Liver (tissue), 9 donors: ENCODE data around the gene C19orf67. TPM values are rescaled to one million over a fixed set of nuclear protein-coding genes. Genes with fewer than 3 reads are reported as not detected.
A peak's percentile ranks its signal among the peaks of the same experiment; 100 is the strongest.

Experiments
- DNase-seq: peaks from one replicate; pipeline ENCODE4 v3.0.0-alpha.2; 2017; ENCODE audit warnings: low spot score
- H3K27ac ChIP-seq, 2 donors: one replicate each; pipeline ENCODE4 v1.7.0; 2013; ENCODE audit warnings: inconsistent platforms in 2 of 2, low read length in 2 of 2, control low read depth in 1 of 2, low read depth in 1 of 2, mild to moderate bottlenecking in 1 of 2
- H3K27me3 ChIP-seq, 4 donors: one replicate each; pipeline versions ENCODE4 v1.6.1 to v1.7.0; 2013; ENCODE audit warnings: low read length in 3 of 4, inconsistent platforms in 1 of 4, mild to moderate bottlenecking in 1 of 4, moderate library complexity in 1 of 4; ENCODE audit not compliant: control insufficient read depth in 4 of 4, insufficient read depth in 4 of 4
- H3K36me3 ChIP-seq, 4 donors: one replicate each; pipeline versions ENCODE4 v1.6.1 to v1.7.0; 2013; ENCODE audit warnings: low read length in 3 of 4, mild to moderate bottlenecking in 3 of 4, low read depth in 1 of 4, moderate library complexity in 1 of 4; ENCODE audit not compliant: control insufficient read depth in 4 of 4, insufficient read depth in 3 of 4
- H3K4me1 ChIP-seq, 4 donors: one replicate each; pipeline versions ENCODE4 v1.6.1 to v1.7.0; 2013; ENCODE audit warnings: low read length in 3 of 4, mild to moderate bottlenecking in 3 of 4, moderate library complexity in 1 of 4; ENCODE audit not compliant: control insufficient read depth in 4 of 4, insufficient read depth in 4 of 4
- H3K4me3 ChIP-seq, 3 donors: one replicate each; pipeline versions ENCODE4 v1.6.1 to v1.7.0; 2013; ENCODE audit warnings: low read length in 3 of 3, control low read depth in 1 of 3, low read depth in 1 of 3, mild to moderate bottlenecking in 1 of 3
- H3K9ac ChIP-seq, 2 donors: one replicate each; pipeline ENCODE4 v1.7.0; 2013; ENCODE audit warnings: low read length in 2 of 2, mild to moderate bottlenecking in 2 of 2, moderate library complexity in 2 of 2, control low read depth in 1 of 2, low read depth in 1 of 2
- H3K9me3 ChIP-seq, 4 donors: one replicate each; pipeline versions ENCODE4 v1.6.1 to v1.7.0; 2013; ENCODE audit warnings: low read length in 3 of 4; ENCODE audit not compliant: control insufficient read depth in 4 of 4
- FOXA2 ChIP-seq: IDR thresholded peaks from 2 replicates; pipeline ENCODE4 v1.6.1; 2016; ENCODE audit warnings: antibody characterized with exemption
- GABPA ChIP-seq, 2 donors: IDR thresholded peaks in 1 of 2; conservative IDR thresholded peaks in 1 of 2; 2 replicates each; pipeline ENCODE4 v1.6.1; 2016; ENCODE audit warnings: antibody characterized with exemption in 2 of 2, mild to moderate bottlenecking in 1 of 2, moderate library complexity in 1 of 2
- HNF4G ChIP-seq: IDR thresholded peaks from 2 replicates; pipeline ENCODE4 v1.6.1; 2016; ENCODE audit warnings: antibody characterized with exemption
- JUND ChIP-seq, 2 donors: IDR thresholded peaks; 2 replicates each; pipeline ENCODE4 v1.6.1; 2016; ENCODE audit warnings: antibody characterized with exemption in 2 of 2
- NR2F2 ChIP-seq: IDR thresholded peaks from 2 replicates; pipeline ENCODE4 v1.6.1; 2016; ENCODE audit warnings: antibody characterized with exemption
- RAD21 ChIP-seq, 2 donors: IDR thresholded peaks; 2 replicates each; pipeline ENCODE4 v1.6.1; 2016; ENCODE audit warnings: antibody characterized with exemption in 2 of 2, mild to moderate bottlenecking in 2 of 2
- TAF1 ChIP-seq: conservative IDR thresholded peaks from 2 replicates; pipeline ENCODE4 v1.6.1; 2016; ENCODE audit warnings: antibody characterized with exemption, mild to moderate bottlenecking
- YY1 ChIP-seq: IDR thresholded peaks from 2 replicates; pipeline ENCODE4 v1.6.1; 2016; ENCODE audit warnings: antibody characterized with exemption, mild to moderate bottlenecking
- ZBTB33 ChIP-seq: IDR thresholded peaks from 2 replicates; pipeline ENCODE4 v1.6.1; 2016; ENCODE audit warnings: antibody characterized with exemption
- WGBS: extraction: QIAGEN DNeasy Blood & Tissue Kit; methylation state at CpG from one replicate; pipeline ENCODE4 v1.1.7; 2013; 5-methylcytosine and 5-hydroxymethylcytosine counted together
- polyA plus RNA-seq, 2 donors: library from polyadenylated mRNA; stranded (reverse) in 1 of 2; unstranded in 1 of 2; fragments of 200-250 nt in 1 of 2; fragments of >200 nt in 1 of 2; fragmentation: Nextera tagmentation in 1 of 2; extraction: Ambion mirVana in 1 of 2; gene quantifications; one replicate each; pipeline versions ENCODE4 v1.2.1 to v1.2.3, GENCODE V29; 2013 to 2015
- total RNA-seq, 2 donors: library from RNA; depleted of rRNA; stranded (reverse); fragments of >200 nt; gene quantifications; one replicate each; pipeline ENCODE4 v1.2.3, GENCODE V29; 2014
- TF ChIP-seq, protein P1 (sequence below): fragments of 150-350 bp; IDR thresholded peaks from 2 replicates; pipeline ENCODE4 v1.5.1; 2017; ENCODE audit warnings: improper control_type of control experiment, low read depth, low read length; ENCODE audit not compliant: missing input control
- TF ChIP-seq, protein P2 (sequence below): IDR thresholded peaks from 2 replicates; pipeline ENCODE4 v1.6.1; 2016; ENCODE audit warnings: antibody characterized with exemption, mild to moderate bottlenecking
- TF ChIP-seq, protein P3 (sequence below): IDR thresholded peaks from 2 replicates; pipeline ENCODE4 v1.6.1; 2016; ENCODE audit warnings: antibody characterized with exemption
- donor health status: healthy.
- donor health status: healthy.
- donor health status: healthy.
- donor health status: healthy.
- donor health status: healthy.

The C19orf67 gene
- total and polyA plus RNA-seq, 4 donors = 0.25 TPM; not detected in 3

GRCh38 chr19:14059093-14059480, 26.5 kb downstream of the C19orf67 start:
- Histone ChIP-seq H3K9me3 (no peaks in the 10 kb centered on the region), H3K4me3 (no peak overlapping the region), H3K36me3 (peaks cover 7 to 18% (median 11%) of the 10 kb centered on the region in 4 donors), H3K9ac (no peak overlapping the region), H3K4me1 (peaks cover 1 to 41% (median 24%) of the 10 kb centered on the region in 4 donors), H3K27me3 (peaks cover 0 to 3% (median 0%) of the 10 kb centered on the region in 4 donors), H3K27ac (no peak overlapping the region)
- TF ChIP-seq, protein P1, sequence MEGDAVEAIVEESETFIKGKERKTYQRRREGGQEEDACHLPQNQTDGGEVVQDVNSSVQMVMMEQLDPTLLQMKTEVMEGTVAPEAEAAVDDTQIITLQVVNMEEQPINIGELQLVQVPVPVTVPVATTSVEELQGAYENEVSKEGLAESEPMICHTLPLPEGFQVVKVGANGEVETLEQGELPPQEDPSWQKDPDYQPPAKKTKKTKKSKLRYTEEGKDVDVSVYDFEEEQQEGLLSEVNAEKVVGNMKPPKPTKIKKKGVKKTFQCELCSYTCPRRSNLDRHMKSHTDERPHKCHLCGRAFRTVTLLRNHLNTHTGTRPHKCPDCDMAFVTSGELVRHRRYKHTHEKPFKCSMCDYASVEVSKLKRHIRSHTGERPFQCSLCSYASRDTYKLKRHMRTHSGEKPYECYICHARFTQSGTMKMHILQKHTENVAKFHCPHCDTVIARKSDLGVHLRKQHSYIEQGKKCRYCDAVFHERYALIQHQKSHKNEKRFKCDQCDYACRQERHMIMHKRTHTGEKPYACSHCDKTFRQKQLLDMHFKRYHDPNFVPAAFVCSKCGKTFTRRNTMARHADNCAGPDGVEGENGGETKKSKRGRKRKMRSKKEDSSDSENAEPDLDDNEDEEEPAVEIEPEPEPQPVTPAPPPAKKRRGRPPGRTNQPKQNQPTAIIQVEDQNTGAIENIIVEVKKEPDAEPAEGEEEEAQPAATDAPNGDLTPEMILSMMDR = peak; percentile 35
- TF ChIP-seq YY1 (no peak), HNF4G (no peak), FOXA2 (no peak), JUND (IDR thresholded peaks at IDR 0.05) (no peak), RAD21 (IDR thresholded peaks at IDR 0.05) (peak in 1 of 2 donors; percentile 27), ZBTB33 (no peak), TAF1 (no peak), NR2F2 (no peak)
- TF ChIP-seq, protein P2, sequence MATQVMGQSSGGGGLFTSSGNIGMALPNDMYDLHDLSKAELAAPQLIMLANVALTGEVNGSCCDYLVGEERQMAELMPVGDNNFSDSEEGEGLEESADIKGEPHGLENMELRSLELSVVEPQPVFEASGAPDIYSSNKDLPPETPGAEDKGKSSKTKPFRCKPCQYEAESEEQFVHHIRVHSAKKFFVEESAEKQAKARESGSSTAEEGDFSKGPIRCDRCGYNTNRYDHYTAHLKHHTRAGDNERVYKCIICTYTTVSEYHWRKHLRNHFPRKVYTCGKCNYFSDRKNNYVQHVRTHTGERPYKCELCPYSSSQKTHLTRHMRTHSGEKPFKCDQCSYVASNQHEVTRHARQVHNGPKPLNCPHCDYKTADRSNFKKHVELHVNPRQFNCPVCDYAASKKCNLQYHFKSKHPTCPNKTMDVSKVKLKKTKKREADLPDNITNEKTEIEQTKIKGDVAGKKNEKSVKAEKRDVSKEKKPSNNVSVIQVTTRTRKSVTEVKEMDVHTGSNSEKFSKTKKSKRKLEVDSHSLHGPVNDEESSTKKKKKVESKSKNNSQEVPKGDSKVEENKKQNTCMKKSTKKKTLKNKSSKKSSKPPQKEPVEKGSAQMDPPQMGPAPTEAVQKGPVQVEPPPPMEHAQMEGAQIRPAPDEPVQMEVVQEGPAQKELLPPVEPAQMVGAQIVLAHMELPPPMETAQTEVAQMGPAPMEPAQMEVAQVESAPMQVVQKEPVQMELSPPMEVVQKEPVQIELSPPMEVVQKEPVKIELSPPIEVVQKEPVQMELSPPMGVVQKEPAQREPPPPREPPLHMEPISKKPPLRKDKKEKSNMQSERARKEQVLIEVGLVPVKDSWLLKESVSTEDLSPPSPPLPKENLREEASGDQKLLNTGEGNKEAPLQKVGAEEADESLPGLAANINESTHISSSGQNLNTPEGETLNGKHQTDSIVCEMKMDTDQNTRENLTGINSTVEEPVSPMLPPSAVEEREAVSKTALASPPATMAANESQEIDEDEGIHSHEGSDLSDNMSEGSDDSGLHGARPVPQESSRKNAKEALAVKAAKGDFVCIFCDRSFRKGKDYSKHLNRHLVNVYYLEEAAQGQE = no peak
- TF ChIP-seq, protein P3, sequence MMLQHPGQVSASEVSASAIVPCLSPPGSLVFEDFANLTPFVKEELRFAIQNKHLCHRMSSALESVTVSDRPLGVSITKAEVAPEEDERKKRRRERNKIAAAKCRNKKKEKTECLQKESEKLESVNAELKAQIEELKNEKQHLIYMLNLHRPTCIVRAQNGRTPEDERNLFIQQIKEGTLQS = no peak
- 51% methylated on average over 15 of the region's 15 CpGs for WGBS
- no peak for DNase-seq

GRCh38 chr19:14058182-14059092, 27.1 kb downstream of the C19orf67 start:
- DNase-seq = no peak
- TF ChIP-seq, protein P1 = no peak
- TF ChIP-seq GABPA (IDR thresholded peaks at IDR 0.05 in 1 of 2, conservative IDR thresholded peaks at IDR 0.05 in 1 of 2) = no peak
- no peak for TF ChIP-seq YY1
- TF ChIP-seq RAD21 (IDR thresholded peaks at IDR 0.05) = no peak
- TF ChIP-seq, protein P2 = no peak

More at GRCh38 chr19:14058182-14059092, 27.1 kb downstream of the C19orf67 start:
- no peaks in the 10 kb centered on the region for H3K9me3 ChIP-seq
- H3K9ac ChIP-seq = no peak overlapping the region
- H3K36me3 ChIP-seq = peaks cover 7 to 23% (median 11%) of the 10 kb centered on the region in 4 donors
- WGBS = 62% methylated on average over 17 of the region's 17 CpGs
- no peak overlapping the region for H3K4me3 ChIP-seq
- H3K27me3 ChIP-seq = peaks cover 0 to 3% (median 0%) of the 10 kb centered on the region in 4 donors
- H3K27ac ChIP-seq = no peak overlapping the region
- H3K4me1 ChIP-seq = peaks cover 1 to 41% (median 24%) of the 10 kb centered on the region in 4 donors
